Dermis microvascular lymphatic vessel endothelial cell (primary cell): ENCODE results near the gene KCNJ8. TPM values are rescaled to one million over a fixed set of nuclear protein-coding genes. Genes with fewer than 3 reads are reported as not detected.

ENCODE experiments used
- DNase-seq, 2 donors: peaks; one replicate each; pipeline versions ENCODE4 v3.0.0 to v3.0.0-alpha.2; 2010; ENCODE audit warnings: low read depth in 2 of 2
- total RNA-seq: library from RNA; depleted of rRNA; stranded (reverse); fragments of >200 nt; gene quantifications from 2 replicates; pipeline ENCODE4 v1.2.1, GENCODE V29; 2014

Gene KCNJ8
- total RNA-seq, 1 donor from 2014 or later = not detected

DNA sequence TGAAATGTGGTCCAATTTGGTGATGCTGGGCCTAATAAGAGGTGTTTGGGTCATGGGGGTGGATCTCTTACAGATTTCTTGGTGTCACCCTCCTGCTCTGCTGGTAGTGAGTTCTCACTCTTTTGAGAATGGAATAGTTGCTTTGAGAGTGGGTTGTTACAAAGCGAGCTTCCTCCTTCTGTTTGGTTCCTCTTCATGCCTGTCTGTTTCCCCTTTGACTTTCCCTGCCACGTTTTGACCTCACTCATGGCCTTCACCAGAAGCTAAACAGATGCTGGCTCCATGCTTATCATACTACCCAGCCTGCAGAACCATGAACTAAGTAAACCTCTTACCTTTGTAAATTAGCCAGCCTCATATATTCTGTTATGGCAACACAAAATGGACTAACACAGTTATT lies 59.1 kb downstream of the KCNJ8 start:
- no peak for DNase-seq

Other genes with a start within 250 kb of the KCNJ8 start
- gene SPX, start 248.4 kb downstream of the KCNJ8 start, total RNA-seq = not detected in 2 replicates
- gene GYS2, start 169.9 kb downstream of the KCNJ8 start, total RNA-seq = not detected in 2 replicates
- gene LDHB, start 116.9 kb downstream of the KCNJ8 start, total RNA-seq = 137 and 253 TPM in 2 replicates
- gene ABCC9, start 166.7 kb upstream of the KCNJ8 start, total RNA-seq = under 0.01 TPM in 1 of 2 replicates, not detected in the other